DND-41 (cell line): Measurements from ENCODE around the gene ZNF384.

Experiments
- ATAC-seq: fragments of 200-7000 bp; cut with Tn5 transposase; 3 replicates; pipeline ENCODE4 v1.9.1; 2021; ENCODE audit warnings: low read depth; ENCODE audit not compliant: insufficient read depth
- DNase-seq: peaks from one replicate; pipeline ENCODE4 v3.0.0-alpha.2; 2020
- H2AFZ ChIP-seq: 2 replicates; pipeline ENCODE4 v1.6.0; 2012; ENCODE audit warnings: low read depth, low read length
- H3K27ac ChIP-seq: 2 replicates; pipeline ENCODE4 v1.5.1; 2012; ENCODE audit warnings: low read length, inconsistent platforms
- H3K27me3 ChIP-seq: fragments of 200-600 bp; sonication (generic); 2 replicates; pipeline ENCODE4 v1.6.0; 2012; ENCODE audit warnings: low read length, mild to moderate bottlenecking, inconsistent platforms; ENCODE audit not compliant: insufficient read depth, poor library complexity
- H3K36me3 ChIP-seq: 2 replicates; pipeline ENCODE4 v1.5.1; 2012; ENCODE audit warnings: low read length, inconsistent platforms; ENCODE audit not compliant: insufficient read depth
- H3K4me1 ChIP-seq: 2 replicates; pipeline ENCODE4 v1.5.1; 2012; ENCODE audit warnings: mild to moderate bottlenecking, low read length; ENCODE audit not compliant: insufficient read depth
- H3K4me2 ChIP-seq: 2 replicates; pipeline ENCODE4 v1.6.0; 2012; ENCODE audit warnings: mild to moderate bottlenecking, moderate library complexity, low read length, inconsistent platforms; ENCODE audit not compliant: insufficient read depth
- H3K4me3 ChIP-seq, 2 experiments: fragments of 200-600 bp in 1 of 2; shearing (Covaris generic) in 1 of 2; 2 replicates each; pipeline ENCODE4 v1.5.1; 2012 to 2016; ENCODE audit warnings: inconsistent platforms in 2 of 2, low read length in 2 of 2, mild to moderate bottlenecking in 2 of 2, low read depth in 1 of 2, moderate library complexity in 1 of 2
- H3K79me2 ChIP-seq: 2 replicates; pipeline ENCODE4 v1.6.0; 2012; ENCODE audit warnings: low read length, inconsistent platforms; ENCODE audit not compliant: insufficient read depth
- H3K9ac ChIP-seq: 2 replicates; pipeline ENCODE4 v1.6.0; 2012; ENCODE audit warnings: low read depth, mild to moderate bottlenecking, inconsistent platforms, low read length, moderate library complexity
- H3K9me3 ChIP-seq: 2 replicates; pipeline ENCODE4 v1.5.1; 2012; ENCODE audit warnings: low read length, moderate library complexity, mild to moderate bottlenecking, inconsistent platforms; ENCODE audit not compliant: insufficient read depth, severe bottlenecking
- H4K20me1 ChIP-seq: 2 replicates; pipeline ENCODE4 v1.6.0; 2012; ENCODE audit warnings: low read length; ENCODE audit not compliant: insufficient read depth
- EZH2 ChIP-seq: IDR thresholded peaks from 3 replicates; pipeline ENCODE4 v1.6.1; 2012; ENCODE audit warnings: borderline replicate concordance, low read depth, mild to moderate bottlenecking, moderate library complexity, low read length, inconsistent platforms; ENCODE audit not compliant: severe bottlenecking
- TF ChIP-seq, protein P1 (sequence below): IDR thresholded peaks from 2 replicates; pipeline ENCODE4 v1.5.1; 2012; ENCODE audit warnings: borderline replicate concordance, low read length, moderate library complexity, mild to moderate bottlenecking; ENCODE audit not compliant: poor library complexity, severe bottlenecking; ENCODE audit errors: extremely low read depth

Gene ZNF384

DNA sequence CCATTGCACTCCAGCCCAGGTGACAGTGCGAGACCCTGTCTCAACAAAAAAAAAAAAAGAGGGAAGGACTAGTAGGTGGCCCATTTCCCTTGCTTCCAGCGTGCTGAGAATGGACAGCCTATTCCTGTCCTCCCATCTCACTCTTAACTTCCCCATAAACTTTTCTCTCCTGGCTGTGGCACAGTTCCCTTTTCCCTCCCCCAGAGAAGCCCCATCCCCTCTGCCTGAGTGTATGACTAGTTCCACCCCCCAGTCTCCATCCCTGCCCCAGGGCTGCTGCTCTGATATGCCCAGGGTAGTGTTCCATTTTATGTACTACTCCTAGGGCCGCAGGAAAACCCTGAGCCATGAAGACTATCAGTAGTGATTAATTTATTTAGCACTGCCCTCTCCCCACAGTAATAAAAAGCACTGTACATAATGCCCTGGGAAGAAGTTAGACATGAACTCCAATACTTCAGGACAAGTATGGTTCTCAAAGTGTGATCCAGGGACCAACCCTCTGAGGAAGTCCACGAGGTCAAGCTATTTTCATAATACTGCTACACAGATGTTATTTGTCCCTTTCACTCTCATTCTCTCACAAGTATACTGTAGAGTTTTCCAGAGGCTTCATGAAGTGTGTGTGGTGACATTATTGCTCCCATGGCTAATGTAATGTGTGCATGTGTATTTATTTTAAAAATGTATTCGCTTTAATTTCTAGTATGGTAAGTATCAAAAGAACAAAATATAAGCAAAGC lies 70.5 kb downstream of the ZNF384 start:
- Histone ChIP-seq H3K9ac (no peak overlapping the region; the same call in 1 of the 2 replicates), H3K79me2 (no peaks in the 10 kb centered on the region), H3K4me3 (no peak overlapping the region), H2AFZ (no peak overlapping the region), H3K27ac (no peak overlapping the region), H3K9me3 (no peaks in the 10 kb centered on the region), H3K4me1 (peaks cover 8% of the 10 kb centered on the region), H3K4me2 (no peak overlapping the region), H3K27me3 (no peaks in the 10 kb centered on the region), H4K20me1 (no peaks in the 10 kb centered on the region), H3K36me3 (no peaks in the 10 kb centered on the region)
- TF ChIP-seq EZH2: no peak
- TF ChIP-seq, protein P1, sequence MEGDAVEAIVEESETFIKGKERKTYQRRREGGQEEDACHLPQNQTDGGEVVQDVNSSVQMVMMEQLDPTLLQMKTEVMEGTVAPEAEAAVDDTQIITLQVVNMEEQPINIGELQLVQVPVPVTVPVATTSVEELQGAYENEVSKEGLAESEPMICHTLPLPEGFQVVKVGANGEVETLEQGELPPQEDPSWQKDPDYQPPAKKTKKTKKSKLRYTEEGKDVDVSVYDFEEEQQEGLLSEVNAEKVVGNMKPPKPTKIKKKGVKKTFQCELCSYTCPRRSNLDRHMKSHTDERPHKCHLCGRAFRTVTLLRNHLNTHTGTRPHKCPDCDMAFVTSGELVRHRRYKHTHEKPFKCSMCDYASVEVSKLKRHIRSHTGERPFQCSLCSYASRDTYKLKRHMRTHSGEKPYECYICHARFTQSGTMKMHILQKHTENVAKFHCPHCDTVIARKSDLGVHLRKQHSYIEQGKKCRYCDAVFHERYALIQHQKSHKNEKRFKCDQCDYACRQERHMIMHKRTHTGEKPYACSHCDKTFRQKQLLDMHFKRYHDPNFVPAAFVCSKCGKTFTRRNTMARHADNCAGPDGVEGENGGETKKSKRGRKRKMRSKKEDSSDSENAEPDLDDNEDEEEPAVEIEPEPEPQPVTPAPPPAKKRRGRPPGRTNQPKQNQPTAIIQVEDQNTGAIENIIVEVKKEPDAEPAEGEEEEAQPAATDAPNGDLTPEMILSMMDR: no peak
- ATAC-seq (no peak), DNase-seq (no peak)
